IPS-18c (cell line): ENCODE data around the gene LAMA5.

Experiments
- H3K4me3 ChIP-seq: 2 replicates; pipeline ENCODE4 v1.7.0; 2013; ENCODE audit warnings: low read depth, mild to moderate bottlenecking, low read length, moderate library complexity; ENCODE audit not compliant: insufficient read depth
- H3K9me3 ChIP-seq: one replicate; pipeline ENCODE4 v1.6.1; 2013; ENCODE audit warnings: mild to moderate bottlenecking, low read length, moderate library complexity; ENCODE audit not compliant: control insufficient read depth, insufficient read depth

Gene LAMA5

GRCh38 chr20:62285722-62286121 lies 81.4 kb downstream of the LAMA5 start:
- Histone ChIP-seq H3K4me3 (no peak overlapping the region), H3K9me3 (no peaks in the 10 kb centered on the region)

- Histone ChIP-seq H3K4me3 (no peak overlapping the region), H3K9me3 (no peaks in the 10 kb centered on the region)
Measured at GRCh38 chr20:62285151-62285550, 82.0 kb downstream of the LAMA5 start.

- no peak overlapping the region for H3K4me3 ChIP-seq
- H3K9me3 ChIP-seq = no peaks in the 10 kb centered on the region
Measured at GRCh38 chr20:62284448-62284847, 82.7 kb downstream of the LAMA5 start.

- Histone ChIP-seq H3K4me3 (no peak overlapping the region), H3K9me3 (no peaks in the 10 kb centered on the region)
Measured at GRCh38 chr20:62282877-62283503, 84.1 kb downstream of the LAMA5 start.

- Histone ChIP-seq H3K4me3 (no peak overlapping the region), H3K9me3 (no peaks in the 10 kb centered on the region)
Measured at GRCh38 chr20:62282103-62282502, 85.0 kb downstream of the LAMA5 start.

- H3K4me3 ChIP-seq = no peak overlapping the region
Measured at GRCh38 chr20:62281161-62281933, 85.8 kb downstream of the LAMA5 start.

GRCh38 chr20:62280303-62280702 lies 86.8 kb downstream of the LAMA5 start:
- no peak overlapping the region for H3K4me3 ChIP-seq
- no peaks in the 10 kb centered on the region for H3K9me3 ChIP-seq

More at GRCh38 chr20:62281161-62281933, 85.8 kb downstream of the LAMA5 start:
- no peaks in the 10 kb centered on the region for H3K9me3 ChIP-seq

GRCh38 chr20:62277253-62277652 lies 89.9 kb downstream of the LAMA5 start:
- Histone ChIP-seq H3K9me3 (no peaks in the 10 kb centered on the region), H3K4me3 (no peak overlapping the region)

- H3K9me3 ChIP-seq = no peaks in the 10 kb centered on the region
- H3K4me3 ChIP-seq = no peak overlapping the region
Measured at GRCh38 chr20:62276439-62276838, 90.7 kb downstream of the LAMA5 start.

GRCh38 chr20:62275219-62275618 lies 91.9 kb downstream of the LAMA5 start:
- H3K9me3 ChIP-seq = no peaks in the 10 kb centered on the region
- H3K4me3 ChIP-seq = no peak overlapping the region

- Histone ChIP-seq H3K4me3 (no peak overlapping the region), H3K9me3 (no peaks in the 10 kb centered on the region)
Measured at GRCh38 chr20:62274332-62274950, 92.7 kb downstream of the LAMA5 start.

GRCh38 chr20:62273416-62273815 lies 93.7 kb downstream of the LAMA5 start:
- H3K4me3 ChIP-seq = no peak overlapping the region
- no peaks in the 10 kb centered on the region for H3K9me3 ChIP-seq

GRCh38 chr20:62272200-62272599 lies 94.9 kb downstream of the LAMA5 start:
- H3K4me3 ChIP-seq = no peak overlapping the region
- no peaks in the 10 kb centered on the region for H3K9me3 ChIP-seq

GRCh38 chr20:62269871-62270270 lies 97.2 kb downstream of the LAMA5 start:
- H3K4me3 ChIP-seq = no peak overlapping the region
- peaks cover 3% of the 10 kb centered on the region for H3K9me3 ChIP-seq

- Histone ChIP-seq H3K4me3 (no peak overlapping the region), H3K9me3 (peaks cover 3% of the 10 kb centered on the region)
Measured at GRCh38 chr20:62269378-62269777, 97.7 kb downstream of the LAMA5 start.

GRCh38 chr20:62268228-62268900 lies 98.7 kb downstream of the LAMA5 start:
- no peak overlapping the region for H3K4me3 ChIP-seq
- H3K9me3 ChIP-seq = peaks cover 3% of the 10 kb centered on the region

- peaks cover 3% of the 10 kb centered on the region for H3K9me3 ChIP-seq
- H3K4me3 ChIP-seq = no peak overlapping the region
Measured at GRCh38 chr20:62267543-62267942, 99.6 kb downstream of the LAMA5 start.

- no peak overlapping the region for H3K4me3 ChIP-seq
- H3K9me3 ChIP-seq = peaks cover 3% of the 10 kb centered on the region
Measured at GRCh38 chr20:62266851-62267250, 100.3 kb downstream of the LAMA5 start.
